Esophagus muscularis mucosa (tissue), 4 donors: ENCODE data around the gene EXD1. TPM values are rescaled to one million over a fixed set of nuclear protein-coding genes. Genes with fewer than 3 reads are reported as not detected.

ENCODE experiments used
- DNase-seq: peaks from one replicate; pipeline ENCODE4 v3.0.0-alpha.2; 2017; ENCODE audit errors: extremely low spot score
- H3K27ac ChIP-seq, 4 donors: fragments of 200-600 bp; sonication (generic); replicated peaks in 1 of 4; 1 replicate in 3 of 4; 2 replicates in 1 of 4; pipeline ENCODE4 v1.5.1; 2016 to 2019; ENCODE audit warnings: mild to moderate bottlenecking in 1 of 4
- H3K27me3 ChIP-seq, 4 donors: fragments of 200-600 bp; sonication (generic); one replicate each; pipeline versions ENCODE4 v1.5.1 to v1.6.0; 2016 to 2019
- H3K36me3 ChIP-seq, 4 donors: fragments of 200-600 bp; sonication (generic); one replicate each; pipeline ENCODE4 v1.5.1; 2016 to 2019
- H3K4me1 ChIP-seq, 4 donors: fragments of 200-600 bp; sonication (generic); one replicate each; pipeline ENCODE4 v1.5.1; 2016 to 2019
- H3K4me3 ChIP-seq, 4 donors: fragments of 200-600 bp; sonication (generic); 1 replicate in 2 of 4; 2 replicates in 2 of 4; pipeline ENCODE4 v1.5.1; 2016 to 2019; ENCODE audit warnings: mild to moderate bottlenecking in 4 of 4, moderate library complexity in 1 of 4
- H3K9me3 ChIP-seq, 4 donors: fragments of 200-600 bp; sonication (generic); 1 replicate in 3 of 4; 2 replicates in 1 of 4; pipeline ENCODE4 v1.5.1; 2016 to 2019
- EP300 ChIP-seq: sonication (generic); formaldehyde crosslinking; IDR thresholded peaks from one replicate; pipeline ENCODE4 v1.6.1; 2017; ENCODE audit warnings: antibody characterized with exemption
- POLR2A ChIP-seq: fragments of 450-650 bp; IDR thresholded peaks from one replicate; pipeline ENCODE4 v1.6.1; 2017; ENCODE audit warnings: antibody characterized with exemption, moderate library complexity, mild to moderate bottlenecking, low read depth
- POLR2AphosphoS5 ChIP-seq, 2 donors: sonication (generic); formaldehyde crosslinking; IDR thresholded peaks; one replicate each; pipeline ENCODE4 v1.6.1; 2017; ENCODE audit warnings: antibody characterized with exemption in 2 of 2
- WGBS: methylation state at CpG from one replicate; pipeline ENCODE4 v1.1.5; 2018; 5-methylcytosine and 5-hydroxymethylcytosine counted together
- intact Hi-C: fragments of 100-400 bp; cut with DNase I; formaldehyde crosslinking; loops from one replicate; pipeline ENCODE4 v1.15.1; 2023
- total RNA-seq, 4 donors: library from RNA; depleted of rRNA; stranded (reverse); fragments of >200 nt; gene quantifications; one replicate each; pipeline versions ENCODE4 v1.1.0 to v1.2.1, GENCODE V29; 2016
- TF ChIP-seq, protein P1 (sequence below), 3 experiments: fragments of 200-600 bp in 2 of 3; fragments of 450-650 bp in 1 of 3; sonication (generic) in 2 of 3; IDR thresholded peaks; one replicate each; pipeline ENCODE4 v1.5.1; 2017 to 2019; ENCODE audit warnings: antibody characterized with exemption in 3 of 3, mild to moderate bottlenecking in 2 of 3, moderate library complexity in 1 of 3

Gene EXD1
- total RNA-seq, 4 donors from 2014 or later, result not detected

DNA sequence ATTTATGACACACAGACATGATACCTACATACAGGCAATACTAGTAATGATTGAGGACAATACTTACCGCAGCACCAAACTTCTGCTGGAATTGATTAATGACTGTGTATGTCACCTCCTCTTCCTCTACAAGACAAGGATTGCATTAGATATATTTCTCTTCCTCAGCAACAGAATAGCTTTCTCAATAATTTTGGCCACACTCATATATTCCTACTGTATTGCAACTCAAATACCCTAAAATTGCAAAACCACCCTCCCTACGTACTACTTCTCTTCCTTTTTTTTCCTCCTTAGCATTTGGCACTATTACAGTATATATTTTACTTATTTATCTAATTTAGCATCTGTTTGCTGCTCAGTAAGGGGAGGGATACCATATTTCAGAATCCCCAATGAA lies 14.8 kb downstream of the EXD1 start:
- peaks cover 0 to 40% (median 0%) of the 10 kb centered on the region in 4 donors for H3K27me3 ChIP-seq
- no peak overlapping the region for H3K27ac ChIP-seq
- 74% methylated on average over 2 of the region's 2 CpGs for WGBS
- TF ChIP-seq EP300, result no peak
- TF ChIP-seq POLR2A, result no peak
- no peak for TF ChIP-seq POLR2AphosphoS5 (IDR thresholded peaks at IDR 0.05)
- TF ChIP-seq, protein P1, sequence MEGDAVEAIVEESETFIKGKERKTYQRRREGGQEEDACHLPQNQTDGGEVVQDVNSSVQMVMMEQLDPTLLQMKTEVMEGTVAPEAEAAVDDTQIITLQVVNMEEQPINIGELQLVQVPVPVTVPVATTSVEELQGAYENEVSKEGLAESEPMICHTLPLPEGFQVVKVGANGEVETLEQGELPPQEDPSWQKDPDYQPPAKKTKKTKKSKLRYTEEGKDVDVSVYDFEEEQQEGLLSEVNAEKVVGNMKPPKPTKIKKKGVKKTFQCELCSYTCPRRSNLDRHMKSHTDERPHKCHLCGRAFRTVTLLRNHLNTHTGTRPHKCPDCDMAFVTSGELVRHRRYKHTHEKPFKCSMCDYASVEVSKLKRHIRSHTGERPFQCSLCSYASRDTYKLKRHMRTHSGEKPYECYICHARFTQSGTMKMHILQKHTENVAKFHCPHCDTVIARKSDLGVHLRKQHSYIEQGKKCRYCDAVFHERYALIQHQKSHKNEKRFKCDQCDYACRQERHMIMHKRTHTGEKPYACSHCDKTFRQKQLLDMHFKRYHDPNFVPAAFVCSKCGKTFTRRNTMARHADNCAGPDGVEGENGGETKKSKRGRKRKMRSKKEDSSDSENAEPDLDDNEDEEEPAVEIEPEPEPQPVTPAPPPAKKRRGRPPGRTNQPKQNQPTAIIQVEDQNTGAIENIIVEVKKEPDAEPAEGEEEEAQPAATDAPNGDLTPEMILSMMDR (IDR thresholded peaks at IDR 0.05), result no peak
- intact Hi-C loops, result no loop called here
- DNase-seq, result no peak
- H3K9me3 ChIP-seq, result no peaks in the 10 kb centered on the region
- no peaks in the 10 kb centered on the region for H3K4me1 ChIP-seq
- no peak overlapping the region for H3K4me3 ChIP-seq
- H3K36me3 ChIP-seq, result no peaks in the 10 kb centered on the region

DNA sequence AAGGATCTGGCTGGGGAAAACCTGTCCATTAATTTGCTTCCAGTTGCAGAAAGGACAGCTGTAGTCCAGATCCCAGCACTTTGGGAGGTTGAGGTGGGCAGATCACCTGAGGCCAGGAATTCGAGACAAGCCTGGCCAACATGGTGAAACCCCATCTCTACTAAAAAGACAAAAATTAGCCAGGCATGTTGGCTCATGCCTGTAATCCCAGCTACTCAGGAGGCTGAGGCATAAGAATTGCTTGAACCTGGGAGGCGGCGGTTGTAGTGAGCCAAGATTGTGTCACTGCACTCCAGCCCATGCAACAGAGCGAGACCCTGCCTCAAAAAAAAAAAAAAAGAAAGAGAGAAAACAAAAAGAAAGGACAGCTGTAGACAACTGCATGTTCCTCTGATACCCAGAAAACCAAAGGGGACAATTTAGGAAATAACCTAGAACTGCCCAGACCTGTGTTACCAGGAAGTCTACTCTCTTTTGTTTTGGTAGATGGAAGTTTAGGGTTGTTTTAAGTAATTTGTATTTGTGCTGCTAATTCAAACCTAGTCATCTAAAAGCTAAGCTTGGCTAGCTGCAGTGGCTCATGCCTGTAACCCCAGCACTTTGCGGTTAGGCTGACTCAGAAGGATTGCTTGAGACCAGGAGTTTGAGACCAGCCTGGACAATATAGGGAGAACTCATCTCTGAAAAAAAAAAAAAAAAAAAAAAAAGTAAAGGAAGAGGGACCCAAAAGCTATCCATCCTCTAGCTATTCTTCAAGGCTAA lies 22.7 kb downstream of the EXD1 start:
- no peak overlapping the region for H3K4me3 ChIP-seq
- intact Hi-C loops, result no loop called here
- WGBS, result 84% methylated on average over 5 of the region's 5 CpGs
- H3K9me3 ChIP-seq, result no peaks in the 10 kb centered on the region
- H3K36me3 ChIP-seq, result no peaks in the 10 kb centered on the region
- H3K4me1 ChIP-seq, result no peaks in the 10 kb centered on the region
- H3K27me3 ChIP-seq, result peaks cover 0 to 39% (median 0%) of the 10 kb centered on the region in 4 donors
- no peak for DNase-seq
- no peak for TF ChIP-seq POLR2A
- no peak for TF ChIP-seq EP300
- no peak for TF ChIP-seq POLR2AphosphoS5 (IDR thresholded peaks at IDR 0.05)
- TF ChIP-seq, protein P1 (IDR thresholded peaks at IDR 0.05), result no peak
- H3K27ac ChIP-seq, result no peak overlapping the region

DNA sequence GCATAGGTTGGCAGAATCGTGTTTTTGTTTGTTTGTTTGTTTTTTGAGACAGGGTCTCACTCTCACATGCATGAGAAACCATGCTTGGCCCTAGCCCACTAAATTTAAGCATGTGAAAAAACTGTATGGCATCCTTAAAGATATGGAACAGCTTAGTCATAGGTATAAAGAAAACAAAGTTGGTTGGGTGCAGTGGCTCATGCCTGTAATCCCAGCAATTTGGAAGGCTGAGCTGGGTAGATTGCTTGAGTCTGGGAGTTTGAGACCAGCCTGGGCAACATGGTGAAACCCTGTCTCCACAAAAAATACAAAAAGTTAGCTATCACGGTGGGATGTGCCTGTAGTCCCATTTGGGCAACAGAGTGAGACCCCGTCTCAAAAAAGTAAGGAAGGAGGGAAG lies 25.2 kb downstream of the EXD1 start:
- intact Hi-C loops, result no loop called here
- Histone ChIP-seq H3K4me1 (no peaks in the 10 kb centered on the region), H3K27me3 (peaks cover 0 to 32% (median 0%) of the 10 kb centered on the region in 4 donors), H3K27ac (no peak overlapping the region), H3K36me3 (no peaks in the 10 kb centered on the region), H3K9me3 (no peaks in the 10 kb centered on the region), H3K4me3 (no peak overlapping the region)
- WGBS, result 66% methylated on average over 3 of the region's 3 CpGs
- no peak for TF ChIP-seq POLR2AphosphoS5 (IDR thresholded peaks at IDR 0.05)
- no peak for TF ChIP-seq EP300
- no peak for TF ChIP-seq POLR2A
- TF ChIP-seq, protein P1 (IDR thresholded peaks at IDR 0.05), result no peak
- DNase-seq, result no peak

DNA sequence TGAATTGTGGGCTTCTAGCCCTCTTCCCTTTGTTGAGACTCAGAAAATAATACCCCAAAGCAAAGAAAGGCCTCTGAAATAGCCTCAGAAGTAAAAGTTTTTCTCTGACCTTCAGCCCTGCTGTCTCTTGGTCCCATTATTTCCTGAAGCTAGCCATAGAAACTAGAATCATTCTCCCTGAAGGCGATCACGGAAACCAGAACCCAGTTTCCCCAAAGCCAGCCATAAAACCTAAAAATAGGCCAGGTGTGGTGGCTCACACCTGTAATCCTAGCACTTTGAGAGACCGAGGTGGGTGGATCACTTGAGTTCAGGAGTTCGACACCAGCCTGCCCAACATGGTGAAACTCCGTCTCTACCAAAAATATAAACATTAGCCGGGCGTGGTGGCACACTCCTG lies 27.2 kb downstream of the EXD1 start:
- DNase-seq, result no peak
- H3K4me1 ChIP-seq, result no peaks in the 10 kb centered on the region
- no peaks in the 10 kb centered on the region for H3K9me3 ChIP-seq
- WGBS, result 95% methylated on average over 7 of the region's 7 CpGs
- TF ChIP-seq POLR2A (no peak), EP300 (no peak), POLR2AphosphoS5 (IDR thresholded peaks at IDR 0.05) (no peak)
- TF ChIP-seq, protein P1 (IDR thresholded peaks at IDR 0.05), result no peak
- H3K4me3 ChIP-seq, result no peak overlapping the region
- peaks cover 0 to 20% (median 0%) of the 10 kb centered on the region in 4 donors for H3K27me3 ChIP-seq
- no peak overlapping the region for H3K27ac ChIP-seq
- H3K36me3 ChIP-seq, result no peaks in the 10 kb centered on the region
- intact Hi-C loops, result no loop called here
